H1 (cell line): ENCODE results near the gene XKR7. TPM values are rescaled to one million over a fixed set of nuclear protein-coding genes. Genes with fewer than 3 reads are reported as not detected.

Experiments
- CTCF ChIA-PET: fragments of 300-600 bp; sonication (Branson Sonifier 250); formaldehyde crosslinking; loops from one replicate; lab custom pipeline; 2021; ENCODE audit not compliant: partially characterized antibody; lab: Charles Lee
- POLR2A ChIA-PET: fragments of 300-600 bp; sonication (Branson Sonifier 250); formaldehyde crosslinking; loops from one replicate; lab custom pipeline; 2021; ENCODE audit warnings: inconsistent platforms; ENCODE audit not compliant: partially characterized antibody; lab: Charles Lee
- DNase-seq, 2 experiments: peaks; one replicate each; pipeline versions ENCODE4 v3.0.0 to v3.0.0-alpha.2; 2010 to 2022; ENCODE audit warnings: low spot score in 2 of 2, low read depth in 1 of 2, mixed read lengths in 1 of 2
- FAIRE-seq: peaks from 2 replicates; lab custom pipeline; 2011; peaks lifted over from hg19 to GRCh38; lab: Jason Lieb, UNC
- H2AFZ ChIP-seq: 2 replicates; pipeline ENCODE4 v1.8.1; 2012; ENCODE audit warnings: low read length, inconsistent platforms
- H2AK5ac ChIP-seq: 2 replicates; pipeline ENCODE4 v1.6.1; 2013; ENCODE audit warnings: low read depth, low read length
- H2BK120ac ChIP-seq: replicated peaks from 2 replicates; pipeline ENCODE3; 2013; ENCODE audit warnings: low read depth, low read length, inconsistent platforms
- H2BK12ac ChIP-seq: 2 replicates; pipeline ENCODE4 v1.6.1; 2013; ENCODE audit warnings: low read depth, low read length
- H2BK15ac ChIP-seq: 2 replicates; pipeline ENCODE4 v1.6.1; 2013; ENCODE audit warnings: low read length
- H2BK20ac ChIP-seq: 2 replicates; pipeline ENCODE4 v1.6.1; 2013; ENCODE audit warnings: low read length
- H2BK5ac ChIP-seq: 2 replicates; pipeline ENCODE4 v1.6.1; 2013; ENCODE audit warnings: low read depth, low read length
- H3K14ac ChIP-seq: 2 replicates; pipeline ENCODE4 v1.6.1; 2013; ENCODE audit warnings: inconsistent platforms; ENCODE audit not compliant: insufficient read length
- H3K18ac ChIP-seq: 2 replicates; pipeline ENCODE4 v1.6.1; 2013; ENCODE audit warnings: low read length; ENCODE audit errors: extremely low read depth
- H3K23ac ChIP-seq: 2 replicates; pipeline ENCODE4 v1.6.1; 2013; ENCODE audit warnings: inconsistent platforms; ENCODE audit not compliant: insufficient read length
- H3K23me2 ChIP-seq: 2 replicates; pipeline ENCODE4 v1.6.1; 2013; ENCODE audit warnings: low read depth, low read length
- H3K27ac ChIP-seq: 2 replicates; pipeline ENCODE4 v1.6.1; 2011; ENCODE audit warnings: low read depth, low read length, inconsistent platforms
- H3K27me3 ChIP-seq, 4 experiments: replicated peaks in 1 of 4; 1 replicate in 1 of 4; 2 replicates in 3 of 4; pipeline versions ENCODE4 v1.6.1 to v1.8.1; 2011 to 2013; ENCODE audit warnings: low read length in 3 of 4, mild to moderate bottlenecking in 3 of 4, inconsistent platforms in 2 of 4, mixed read lengths in 2 of 4, moderate library complexity in 1 of 4; ENCODE audit not compliant: control insufficient read depth in 3 of 4, insufficient read depth in 3 of 4; ENCODE audit errors: extremely low read depth in 1 of 4
- H3K36me3 ChIP-seq, 4 experiments: 2 replicates each; pipeline versions ENCODE4 v1.6.1 to v1.8.1; 2011 to 2013; ENCODE audit warnings: mild to moderate bottlenecking in 4 of 4, low read length in 3 of 4, moderate library complexity in 2 of 4, control low read depth in 1 of 4, inconsistent platforms in 1 of 4; ENCODE audit not compliant: insufficient read depth in 4 of 4, control insufficient read depth in 2 of 4
- H3K4ac ChIP-seq: replicated peaks from 2 replicates; pipeline ENCODE3; 2013; ENCODE audit warnings: low read length, low read depth, mixed read lengths, inconsistent platforms; ENCODE audit not compliant: insufficient read length
- H3K4me1 ChIP-seq, 4 experiments: replicated peaks in 1 of 4; 1 replicate in 1 of 4; 2 replicates in 3 of 4; pipeline versions ENCODE4 v1.6.1 to v1.8.1; 2011 to 2013; ENCODE audit warnings: low read length in 3 of 4, inconsistent platforms in 2 of 4, mixed read lengths in 1 of 4; ENCODE audit not compliant: insufficient read depth in 4 of 4, control insufficient read depth in 3 of 4
- H3K4me2 ChIP-seq, 2 experiments: 2 replicates each; pipeline versions ENCODE4 v1.6.1 to v1.8.1; 2011 to 2013; ENCODE audit warnings: low read depth in 2 of 2, low read length in 2 of 2, control low read depth in 1 of 2, inconsistent platforms in 1 of 2, mild to moderate bottlenecking in 1 of 2; ENCODE audit not compliant: insufficient read depth in 1 of 2
- H3K4me3 ChIP-seq, 4 experiments: fragments of 200-600, 300-600 bp in 1 of 4; sonication (generic), shearing (Covaris generic), sonication (Bioruptor Twin) in 1 of 4; 2 replicates each; pipeline versions ENCODE4 v1.5.1 to v1.8.1; 2011 to 2016; ENCODE audit warnings: low read length in 4 of 4, low read depth in 3 of 4, control low read depth in 2 of 4, inconsistent platforms in 2 of 4, mild to moderate bottlenecking in 2 of 4, mixed read lengths in 1 of 4, moderate library complexity in 1 of 4; ENCODE audit not compliant: insufficient read depth in 2 of 4; ENCODE audit errors: extremely low read depth in 1 of 4
- H3K56ac ChIP-seq: replicated peaks from 2 replicates; pipeline ENCODE3; 2013; ENCODE audit warnings: low read depth, mild to moderate bottlenecking, mixed read lengths, low read length, inconsistent platforms; ENCODE audit not compliant: insufficient read length
- H3K79me1 ChIP-seq: 2 replicates; pipeline ENCODE4 v1.6.1; 2013; ENCODE audit warnings: low read depth, low read length, control low read depth
- H3K79me2 ChIP-seq, 2 experiments: 2 replicates each; pipeline versions ENCODE4 v1.6.1 to v1.8.1; 2012 to 2013; ENCODE audit warnings: low read length in 2 of 2, mild to moderate bottlenecking in 2 of 2, inconsistent platforms in 1 of 2; ENCODE audit not compliant: insufficient read depth in 2 of 2, control insufficient read depth in 1 of 2
- H3K9ac ChIP-seq, 4 experiments: replicated peaks in 1 of 4; 1 replicate in 1 of 4; 2 replicates in 3 of 4; pipeline versions ENCODE4 v1.6.1 to v1.8.1; 2011 to 2013; ENCODE audit warnings: low read depth in 3 of 4, low read length in 3 of 4, control low read depth in 2 of 4, mild to moderate bottlenecking in 2 of 4, moderate library complexity in 2 of 4, inconsistent platforms in 1 of 4; ENCODE audit errors: extremely low read depth in 1 of 4
- H3K9me3 ChIP-seq, 2 experiments: 2 replicates each; pipeline versions ENCODE4 v1.6.1 to v1.8.1; 2012 to 2013; ENCODE audit warnings: mild to moderate bottlenecking in 2 of 2, moderate library complexity in 2 of 2, control low read depth in 1 of 2, inconsistent platforms in 1 of 2, low read depth in 1 of 2, low read length in 1 of 2, mixed read lengths in 1 of 2; ENCODE audit not compliant: insufficient read depth in 2 of 2
- H4K20me1 ChIP-seq, 2 experiments: replicated peaks in 1 of 2; 2 replicates each; pipeline versions ENCODE3 to v1.8.1; 2011 to 2013; ENCODE audit warnings: inconsistent platforms in 2 of 2, low read length in 2 of 2, mild to moderate bottlenecking in 1 of 2; ENCODE audit not compliant: insufficient read depth in 2 of 2, control insufficient read depth in 1 of 2
- H4K5ac ChIP-seq: 2 replicates; pipeline ENCODE4 v1.6.1; 2013; ENCODE audit warnings: low read length, low read depth, mixed read lengths, inconsistent platforms; ENCODE audit not compliant: insufficient read length
- H4K8ac ChIP-seq: 2 replicates; pipeline ENCODE4 v1.8.0; 2013; ENCODE audit warnings: mild to moderate bottlenecking, moderate library complexity, low read length, inconsistent platforms; ENCODE audit not compliant: insufficient read depth; ENCODE audit errors: extremely low read depth
- H4K91ac ChIP-seq: replicated peaks from 2 replicates; pipeline ENCODE3; 2013; ENCODE audit warnings: low read length, mixed read lengths, inconsistent platforms; ENCODE audit not compliant: insufficient read length
- FOSL1 ChIP-seq: IDR thresholded peaks from 2 replicates; pipeline ENCODE4 v1.6.1; 2011; ENCODE audit warnings: mild to moderate bottlenecking, low read depth, low read length, moderate library complexity; ENCODE audit not compliant: insufficient read depth
- HDAC2 ChIP-seq, 2 experiments: fragments of 300-600 bp in 1 of 2; sonication (generic) in 1 of 2; IDR thresholded peaks; 2 replicates each; pipeline ENCODE4 v1.6.1; 2011 to 2012; ENCODE audit warnings: low read depth in 2 of 2, low read length in 2 of 2, mild to moderate bottlenecking in 2 of 2, moderate library complexity in 2 of 2, borderline replicate concordance in 1 of 2, inconsistent platforms in 1 of 2
- KDM1A ChIP-seq: fragments of 200-600, 300-600 bp; sonication (generic); IDR thresholded peaks from 2 replicates; pipeline ENCODE4 v1.7.1; 2016; ENCODE audit warnings: mild to moderate bottlenecking, low read length, borderline replicate concordance
- RAD21 ChIP-seq, 2 experiments: IDR thresholded peaks in 1 of 2; conservative IDR thresholded peaks in 1 of 2; 2 replicates each; pipeline ENCODE4 v1.6.1; 2011; ENCODE audit warnings: low read depth in 2 of 2, low read length in 2 of 2, improper control_type of control experiment in 1 of 2, inconsistent platforms in 1 of 2, mild to moderate bottlenecking in 1 of 2, moderate library complexity in 1 of 2
- SIX5 ChIP-seq: IDR thresholded peaks from 2 replicates; pipeline ENCODE4 v1.6.1; 2011; ENCODE audit warnings: mild to moderate bottlenecking, low read depth, low read length
- SP1 ChIP-seq: IDR thresholded peaks from 2 replicates; pipeline ENCODE4 v1.6.1; 2011; ENCODE audit warnings: low read depth, low read length
- TAF1 ChIP-seq: IDR thresholded peaks from 2 replicates; pipeline ENCODE4 v1.6.1; 2011; ENCODE audit warnings: mild to moderate bottlenecking, low read depth, low read length
- TEAD4 ChIP-seq: IDR thresholded peaks from 2 replicates; pipeline ENCODE4 v1.6.1; 2012; ENCODE audit warnings: low read depth, low read length, inconsistent platforms, mixed read lengths
- WGBS, 2 experiments: shearing (Covaris generic) in 1 of 2; methylation state at CpG; one replicate each; pipeline versions ENCODE4 v1.1.6 to v1.1.7; 2013 to 2015; ENCODE audit warnings: low lambda C conversion rate in 2 of 2, mixed read lengths in 2 of 2, inconsistent platforms in 1 of 2, low coverage in 1 of 2, missing lambda C conversion rate in 1 of 2; ENCODE audit not compliant: insufficient replicate concordance in 2 of 2, insufficient coverage in 1 of 2, insufficient read length in 1 of 2; ENCODE audit errors: extremely low coverage in 1 of 2, missing lambda C conversion rate in 1 of 2; 5-methylcytosine and 5-hydroxymethylcytosine counted together
- polyA plus RNA-seq, 7 experiments: library from polyadenylated mRNA; depleted of rRNA in 3 of 7; stranded (reverse) in 5 of 7; unstranded in 2 of 7; fragments of >200 nt in 5 of 7; fragments of 200-250 nt in 2 of 7; gene quantifications; 1 replicate in 5 of 7; 2 replicates in 1 of 7; 4 replicates in 1 of 7; pipeline versions ENCODE4 v1.2.1 to v1.2.3, GENCODE V29; 2011 to 2013; ENCODE audit warnings: missing spikeins in 2 of 7, mixed read lengths in 2 of 7
- total RNA-seq: library from RNA; stranded (reverse); fragmentation: NEBNext Ultra II Directional; extraction: Animal tissue kit (Norgen Biotek cat#: 25700); gene quantifications from 2 replicates; pipeline ENCODE4 v1.2.1, GENCODE V29; 2021
- TF ChIP-seq, protein P1 (sequence below), 3 experiments: IDR thresholded peaks; 1 replicate in 2 of 3; 2 replicates in 1 of 3; pipeline versions ENCODE4 v1.5.1 to v1.6.1; 2011; ENCODE audit warnings: low read length in 3 of 3, mild to moderate bottlenecking in 3 of 3, inconsistent platforms in 2 of 3, low read depth in 1 of 3, moderate library complexity in 1 of 3; ENCODE audit not compliant: insufficient read depth in 1 of 3; ENCODE audit errors: control extremely low read depth in 1 of 3

XKR7 gene
- total and polyA plus RNA-seq, 2 of the 8 experiments (the other 6 are each of a cell fraction or from before 2014, with no cell fraction given), result 1.8 to 2.4 TPM

- CTCF ChIA-PET, result interaction anchor here (0.8 to 8.3 kb wide), 5 partner anchors 10 to 123 kb away, joined by 3 to 71 read pairs (median 3); no protein-coding TSS in a partner anchor
- Histone ChIP-seq H3K4me3 (no peak overlapping the region), H2AK5ac (no peak overlapping the region), H2BK20ac (no peak overlapping the region), H3K4me1 (peaks cover 0 to 5% (median under 1%) of the 10 kb centered on the region in 4 experiments; a peak in 3 of 7 replicates), H3K18ac (no peak overlapping the region), H3K56ac (no peak overlapping the region), H3K4me2 (no peak overlapping the region), H3K27ac (no peak overlapping the region), H3K14ac (no peak overlapping the region), H2BK15ac (no peak overlapping the region), H2AFZ (no peak overlapping the region), H3K9ac (no peak overlapping the region), H4K5ac (no peak overlapping the region), H3K79me1 (no peaks in the 10 kb centered on the region; the same call in 1 of the 2 replicates), H3K23me2 (no peaks in the 10 kb centered on the region), H2BK5ac (no peak overlapping the region), H3K36me3 (peaks cover 32 to 50% (median 43%) of the 10 kb centered on the region in 4 experiments), H4K20me1 (peaks cover 4 to 6% of the 10 kb centered on the region in 2 experiments), H3K9me3 (peaks cover 2 to 6% of the 10 kb centered on the region in 2 experiments; a peak in 3 of 4 replicates), H2BK12ac (no peak overlapping the region), H3K79me2 (peaks cover 7 to 13% of the 10 kb centered on the region in 2 experiments; a peak in 3 of 4 replicates), H2BK120ac (no peak overlapping the region), H3K4ac (no peak overlapping the region), H3K23ac (no peak overlapping the region), H4K8ac (no peak overlapping the region), H4K91ac (no peak overlapping the region), H3K27me3 (no peaks in the 10 kb centered on the region)
- 89% methylated on average over 6 of the region's 6 CpGs; no CpG with 5 or more reads in 1 of the 2 experiments for WGBS, 2 experiments
- no peak for TF ChIP-seq SIX5
- no peak for TF ChIP-seq KDM1A
- TF ChIP-seq TAF1, result no peak
- TF ChIP-seq HDAC2 (IDR thresholded peaks at IDR 0.05; ENCODE audit: borderline replicate concordance in 1 of 2, low read depth in 2 of 2, low read length in 2 of 2), result no peak
- TF ChIP-seq SP1, result no peak
- TF ChIP-seq RAD21 (IDR thresholded peaks at IDR 0.05 in 1 of 2, conservative IDR thresholded peaks at IDR 0.05 in 1 of 2; ENCODE audit: low read depth in 2 of 2, low read length in 2 of 2), result no peak
- TF ChIP-seq FOSL1, result no peak
- TF ChIP-seq, protein P1, sequence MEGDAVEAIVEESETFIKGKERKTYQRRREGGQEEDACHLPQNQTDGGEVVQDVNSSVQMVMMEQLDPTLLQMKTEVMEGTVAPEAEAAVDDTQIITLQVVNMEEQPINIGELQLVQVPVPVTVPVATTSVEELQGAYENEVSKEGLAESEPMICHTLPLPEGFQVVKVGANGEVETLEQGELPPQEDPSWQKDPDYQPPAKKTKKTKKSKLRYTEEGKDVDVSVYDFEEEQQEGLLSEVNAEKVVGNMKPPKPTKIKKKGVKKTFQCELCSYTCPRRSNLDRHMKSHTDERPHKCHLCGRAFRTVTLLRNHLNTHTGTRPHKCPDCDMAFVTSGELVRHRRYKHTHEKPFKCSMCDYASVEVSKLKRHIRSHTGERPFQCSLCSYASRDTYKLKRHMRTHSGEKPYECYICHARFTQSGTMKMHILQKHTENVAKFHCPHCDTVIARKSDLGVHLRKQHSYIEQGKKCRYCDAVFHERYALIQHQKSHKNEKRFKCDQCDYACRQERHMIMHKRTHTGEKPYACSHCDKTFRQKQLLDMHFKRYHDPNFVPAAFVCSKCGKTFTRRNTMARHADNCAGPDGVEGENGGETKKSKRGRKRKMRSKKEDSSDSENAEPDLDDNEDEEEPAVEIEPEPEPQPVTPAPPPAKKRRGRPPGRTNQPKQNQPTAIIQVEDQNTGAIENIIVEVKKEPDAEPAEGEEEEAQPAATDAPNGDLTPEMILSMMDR (IDR thresholded peaks at IDR 0.05; ENCODE audit: control extremely low read depth in 1 of 3, insufficient read depth in 1 of 3, low read depth in 1 of 3, low read length in 3 of 3), result no peak
- no peak for TF ChIP-seq TEAD4
- DNase-seq (no peak), FAIRE-seq (no peak)
- POLR2A ChIA-PET, result no interaction called here
Measured at GRCh38 chr20:31945785-31946184, 22.2 kb upstream of the XKR7 start.
